Left forelimb (tissue), 1 donor: ENCODE data around the gene GPLD1.
"Not testable (repeated sequence)": the region's sequence is repeated elsewhere in the genome, so short reads cannot be mapped to it uniquely, and the experiment has no call there.

Experiments
- DNase-seq: peaks from one replicate; pipeline ENCODE4 v3.0.0-alpha.2; 2018; ENCODE audit warnings: low spot score

Gene GPLD1

GRCh38 chr6:24410622-24411021 is 78.8 kb downstream of the GPLD1 start:
- DNase-seq = no peak

- no peak for DNase-seq
Measured at GRCh38 chr6:24408719-24409410, 80.5 kb downstream of the GPLD1 start.

- no peak for DNase-seq
Measured at GRCh38 chr6:24405262-24405661, 84.1 kb downstream of the GPLD1 start.

- no peak for DNase-seq
Measured at GRCh38 chr6:24403501-24403824, 85.9 kb downstream of the GPLD1 start.

- peak; percentile 81 for DNase-seq
Measured at GRCh38 chr6:24402697-24403500, 86.5 kb downstream of the GPLD1 start, which contains the start of gene MRS2. Gene MRS2, plus strand, starts transcription at chr6:24402936. Its CDS starts 111 bp downstream, at chr6:24403047.

- DNase-seq = no peak
Measured at GRCh38 chr6:24401458-24401857, 87.9 kb downstream of the GPLD1 start.

- DNase-seq = not testable (repeated sequence)
Measured at GRCh38 chr6:24400045-24401039, 89.0 kb downstream of the GPLD1 start.

GRCh38 chr6:24397631-24398030 is 91.7 kb downstream of the GPLD1 start:
- no peak for DNase-seq

- DNase-seq = no peak
Measured at GRCh38 chr6:24396824-24397223, 92.6 kb downstream of the GPLD1 start.

GRCh38 chr6:24394780-24395437 is 94.5 kb downstream of the GPLD1 start:
- no peak for DNase-seq

- no peak for DNase-seq
Measured at GRCh38 chr6:24394061-24394779, 95.2 kb downstream of the GPLD1 start.

- no peak for DNase-seq
Measured at GRCh38 chr6:24391756-24392405, 97.5 kb downstream of the GPLD1 start.

GRCh38 chr6:24391208-24391607 is 98.2 kb downstream of the GPLD1 start:
- DNase-seq = no peak

GRCh38 chr6:24387818-24388217 is 101.6 kb downstream of the GPLD1 start:
- no peak for DNase-seq

GRCh38 chr6:24385536-24386269 is 103.7 kb downstream of the GPLD1 start:
- DNase-seq = no peak

- DNase-seq = not testable (repeated sequence)
Measured at GRCh38 chr6:24384369-24385130, 104.8 kb downstream of the GPLD1 start.

GRCh38 chr6:24382891-24383494 is 106.4 kb downstream of the GPLD1 start:
- DNase-seq = not testable (repeated sequence)

GRCh38 chr6:24382220-24382540 is 107.2 kb downstream of the GPLD1 start:
- DNase-seq = no peak
